NCI-H2227 treated with DMSO at 0.1 percent for 48 hours (cell line): ENCODE measurements around the gene BBLN.
"Not testable (repeated sequence)": the region's sequence is repeated elsewhere in the genome, so short reads cannot be mapped to it uniquely, and the experiment has no call there.

Experiments
- DNase-seq: peaks from one replicate; lab custom pipeline; 2025; lab: John Stamatoyannopoulos, UW

The BBLN gene

DNA sequence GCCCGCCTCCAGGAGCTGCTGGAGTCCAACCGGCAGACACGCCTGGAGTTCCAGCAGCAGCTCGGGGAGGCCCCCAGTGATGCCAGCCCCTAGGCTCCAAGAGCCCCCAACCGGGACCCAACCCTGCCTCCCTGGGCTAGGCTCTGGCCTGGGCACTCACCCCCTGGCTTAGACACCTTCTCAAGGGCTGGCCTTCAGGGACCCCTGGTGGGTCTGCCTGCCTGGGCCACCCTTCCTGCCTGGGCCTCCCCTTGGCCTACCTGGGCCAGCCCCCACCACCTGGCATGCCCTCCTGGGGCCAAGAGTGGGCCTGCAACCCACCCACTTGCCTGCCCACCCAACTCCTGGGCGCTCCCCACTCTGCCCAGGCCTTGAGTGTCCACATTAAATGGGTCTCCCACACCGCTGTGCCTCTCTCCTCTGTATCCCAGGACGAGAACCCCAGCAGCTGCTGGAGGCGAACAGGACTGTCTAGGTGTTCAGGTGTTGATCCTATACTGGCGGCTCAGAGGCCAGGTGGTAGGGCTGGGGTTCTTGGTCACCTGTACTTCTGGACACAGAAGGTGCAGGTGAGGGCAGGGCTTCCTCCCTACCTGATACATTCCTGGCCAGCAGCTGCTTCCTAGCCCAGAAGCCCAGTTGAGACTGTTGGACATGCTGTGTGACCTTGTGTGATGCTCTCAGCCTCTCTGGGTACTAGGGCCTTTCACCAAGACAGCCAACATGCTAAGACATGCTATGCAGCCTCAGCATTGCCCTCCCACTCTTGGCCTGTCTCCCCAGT lies 3.6 kb downstream of the BBLN start:
- DNase-seq = no peak

GRCh38 chr9:128164307-128164885 lies 4.3 kb downstream of the BBLN start:
- DNase-seq = no peak

GRCh38 chr9:128166169-128166568 lies 6.1 kb downstream of the BBLN start:
- DNase-seq = no peak

- no peak for DNase-seq
Observed at GRCh38 chr9:128167209-128167608, 7.1 kb downstream of the BBLN start.

GRCh38 chr9:128168731-128169308 lies 8.8 kb downstream of the BBLN start:
- no peak for DNase-seq

DNA sequence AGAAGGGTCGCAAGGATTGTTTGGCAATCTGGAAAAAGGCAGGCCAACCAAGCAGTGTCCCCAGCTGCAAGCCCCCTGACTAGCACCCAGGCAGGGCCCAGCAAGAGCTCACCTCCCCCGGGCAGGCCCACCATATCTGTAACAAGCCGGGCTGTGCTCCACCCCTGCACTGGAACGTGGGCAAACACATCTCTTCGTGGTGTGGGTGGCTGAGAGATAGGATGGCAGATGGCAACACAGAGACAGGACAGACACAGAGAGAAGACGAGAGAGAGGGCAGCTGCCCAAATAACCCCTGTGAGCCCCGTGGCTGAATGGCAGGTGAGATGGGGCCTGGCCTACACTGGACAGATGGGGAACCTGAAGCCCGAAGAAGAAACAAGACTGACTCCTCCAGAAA lies 9.4 kb downstream of the BBLN start:
- DNase-seq = no peak

- no peak for DNase-seq
Observed at GRCh38 chr9:128169925-128170324, 9.9 kb downstream of the BBLN start.

GRCh38 chr9:128174062-128174461 lies 14.0 kb downstream of the BBLN start:
- DNase-seq = no peak

DNA sequence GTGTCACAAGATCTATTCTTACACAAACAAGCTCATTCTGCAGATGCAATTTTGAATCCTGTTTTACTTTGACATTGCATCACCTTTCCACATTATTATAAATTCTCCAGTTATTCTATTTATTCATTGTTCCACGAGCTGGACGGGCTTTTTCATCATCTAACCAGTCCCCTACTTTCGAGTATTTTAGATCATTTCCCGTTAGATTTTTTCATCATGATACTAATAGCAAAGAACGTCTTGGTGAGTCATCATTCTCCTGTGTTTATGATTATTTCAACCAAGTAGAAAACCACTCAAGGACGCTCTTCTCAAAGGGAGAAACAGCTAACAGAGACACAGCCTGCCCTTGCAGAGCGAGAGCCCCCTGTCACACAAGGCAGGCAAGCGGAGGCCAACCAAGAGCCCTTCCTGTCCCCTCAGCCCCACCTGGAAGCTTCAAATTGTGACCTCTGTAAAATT lies 15.1 kb downstream of the BBLN start:
- no peak for DNase-seq

GRCh38 chr9:128175726-128176125 lies 15.7 kb downstream of the BBLN start:
- DNase-seq = no peak

DNA sequence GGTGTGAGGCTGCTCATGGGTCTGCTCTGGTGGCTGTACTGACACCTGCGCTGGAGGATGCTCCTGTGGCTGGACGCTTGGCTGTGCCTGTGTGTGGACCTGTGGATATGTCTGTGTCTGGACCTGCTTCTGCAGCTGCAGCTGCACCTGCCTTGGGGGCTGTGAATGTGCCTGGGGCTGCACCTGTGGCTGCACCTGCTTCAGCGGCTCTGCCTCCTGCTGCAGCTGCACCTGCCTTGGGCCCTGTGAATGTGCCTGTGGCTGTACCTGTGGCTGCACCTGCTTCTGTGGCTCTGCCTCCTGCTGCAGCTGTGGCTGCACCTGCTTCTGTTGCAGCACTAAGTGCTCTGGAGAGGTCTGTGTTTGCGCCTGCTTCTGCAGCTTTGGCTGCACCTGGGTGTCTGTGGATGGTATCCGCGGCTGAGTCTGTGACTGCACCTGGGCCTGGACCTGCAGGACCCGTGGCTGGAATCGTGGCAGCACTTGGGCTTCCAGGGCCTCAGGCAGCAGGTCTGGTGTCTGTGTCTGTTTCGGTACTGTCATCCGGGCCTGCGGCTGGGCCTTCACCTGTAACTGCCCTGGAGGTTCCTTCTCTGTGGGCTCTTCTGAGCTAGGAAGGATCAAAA lies 18.9 kb downstream of the BBLN start:
- no peak for DNase-seq

DNA sequence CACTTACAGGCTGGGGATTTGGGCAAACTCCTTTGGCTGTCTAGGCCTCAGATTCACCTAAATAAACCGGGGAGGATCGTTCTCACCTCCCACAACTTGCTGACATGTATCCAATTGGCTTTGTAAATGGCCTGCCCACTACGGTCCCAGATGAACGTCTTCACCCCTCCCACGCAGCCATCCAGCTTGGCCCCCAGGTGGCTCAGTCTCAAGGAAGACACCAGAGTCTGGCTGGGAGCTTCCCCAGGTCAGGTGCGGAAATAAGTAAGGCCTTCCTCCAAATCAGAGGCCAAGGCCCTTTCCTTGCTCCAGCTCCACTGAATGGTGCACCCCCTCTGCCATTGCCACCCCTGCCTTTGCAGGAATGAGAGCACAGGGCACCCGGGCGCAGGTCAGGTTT lies 19.9 kb downstream of the BBLN start:
- no peak for DNase-seq

DNA sequence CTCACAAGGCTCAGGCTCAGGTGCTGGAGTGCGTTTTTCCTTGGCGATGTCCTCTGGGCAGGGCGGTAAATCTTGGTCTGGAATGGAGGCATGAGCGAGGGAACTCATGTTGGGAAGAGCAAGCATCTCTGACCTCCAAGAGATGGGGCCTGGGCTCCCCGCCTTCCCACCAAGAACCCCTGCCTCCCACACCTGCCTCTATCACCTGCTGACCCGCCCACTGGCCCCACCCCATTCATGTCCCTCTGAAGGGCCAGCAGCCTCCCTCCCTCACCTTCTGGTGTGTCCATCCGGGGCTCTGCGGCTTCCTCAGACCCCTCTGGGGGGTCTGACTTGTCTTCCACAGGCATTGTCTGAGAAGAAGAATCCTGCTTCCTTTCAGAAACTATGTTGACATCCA lies 20.4 kb downstream of the BBLN start:
- no peak for DNase-seq

DNA sequence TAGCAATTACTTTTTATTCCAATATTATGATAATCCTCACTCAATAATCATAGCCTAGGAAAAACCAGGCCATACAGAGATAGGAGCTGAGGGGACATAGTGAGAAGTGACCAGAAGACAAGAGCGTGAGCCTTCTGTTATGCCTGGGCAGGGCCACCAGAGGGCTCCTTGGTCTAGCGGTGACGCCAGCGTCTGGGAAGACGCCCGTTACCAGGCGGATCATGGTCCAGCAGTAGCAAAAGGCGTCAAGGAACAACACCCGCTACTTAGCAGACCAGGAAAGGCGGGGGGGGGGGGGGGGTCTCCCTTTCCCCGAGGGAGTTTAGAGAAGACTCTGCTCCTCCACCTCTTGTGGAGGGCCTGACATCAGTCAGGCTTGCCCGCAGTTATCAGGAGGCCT lies 21.4 kb downstream of the BBLN start:
- DNase-seq = not testable (repeated sequence)

- DNase-seq = no peak
Observed at GRCh38 chr9:128182893-128183588, 23.0 kb downstream of the BBLN start.

DNA sequence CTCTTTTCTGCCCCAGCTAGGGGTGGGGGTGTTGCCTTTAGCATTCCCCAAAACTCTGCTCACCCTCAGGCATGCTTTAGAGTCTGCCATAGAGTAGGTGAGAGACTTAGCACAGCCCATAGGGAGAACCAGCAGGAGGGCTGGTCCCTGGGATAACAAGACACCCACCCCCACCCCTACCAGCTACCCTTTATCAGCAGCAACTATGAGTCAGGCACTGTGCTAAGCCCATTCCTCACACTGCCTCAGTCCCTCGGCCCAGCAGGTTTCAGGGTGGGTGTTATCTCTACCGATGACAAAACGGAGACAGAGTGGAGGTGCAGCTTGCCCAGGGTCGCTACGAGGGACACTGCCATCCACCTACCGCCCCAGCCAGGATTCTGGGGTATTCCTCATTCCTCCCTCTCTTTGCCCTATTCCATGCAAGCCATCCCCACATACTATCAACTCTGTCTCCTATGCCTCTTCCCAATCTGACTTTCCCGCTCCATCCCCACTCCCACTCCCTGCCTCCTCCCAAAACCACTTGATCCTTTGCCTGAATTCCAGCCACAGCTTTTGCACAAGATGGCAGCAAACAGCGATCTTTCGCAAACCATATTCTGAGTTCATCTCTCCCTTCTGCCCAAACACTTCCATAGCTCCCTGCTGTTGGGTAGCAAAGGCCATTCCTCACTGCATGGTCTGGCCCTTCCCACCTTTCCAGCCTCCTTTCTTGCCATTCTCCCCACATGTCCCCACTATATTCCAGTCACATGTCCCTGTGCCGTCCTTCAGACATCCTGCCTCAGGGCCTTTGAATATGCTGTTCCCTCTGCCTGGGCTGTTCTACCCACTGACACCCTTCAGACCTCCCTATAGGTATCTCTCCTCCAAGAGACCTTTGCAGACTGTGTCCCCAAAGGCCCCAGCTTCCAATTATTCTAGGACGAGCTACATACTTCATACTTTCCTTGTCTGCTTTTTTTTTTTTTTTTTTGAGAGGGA lies 26.2 kb downstream of the BBLN start:
- no peak for DNase-seq

GRCh38 chr9:128187361-128187760 lies 27.3 kb downstream of the BBLN start:
- DNase-seq = no peak

DNA sequence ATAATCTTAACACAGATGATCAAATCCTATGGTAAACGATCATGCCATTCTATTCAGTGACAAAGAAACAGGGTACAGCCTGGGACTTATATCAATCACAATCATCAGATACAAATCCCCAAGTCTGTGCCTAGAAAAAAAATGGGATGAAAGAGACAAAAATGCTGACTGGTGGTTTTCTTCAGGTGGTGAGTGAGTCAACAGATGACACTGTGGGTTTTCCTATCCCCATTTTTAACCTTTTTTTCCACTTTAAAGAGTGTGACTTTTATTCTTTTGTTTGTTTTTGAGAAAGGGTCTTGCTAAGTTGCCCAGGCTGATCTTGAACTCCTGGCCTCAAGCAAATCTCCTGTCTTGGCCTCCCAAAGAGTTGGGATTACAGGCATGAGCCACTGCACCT lies 28.1 kb downstream of the BBLN start:
- no peak for DNase-seq

- DNase-seq = no peak
Observed at GRCh38 chr9:128190013-128190412, 29.9 kb downstream of the BBLN start.

DNA sequence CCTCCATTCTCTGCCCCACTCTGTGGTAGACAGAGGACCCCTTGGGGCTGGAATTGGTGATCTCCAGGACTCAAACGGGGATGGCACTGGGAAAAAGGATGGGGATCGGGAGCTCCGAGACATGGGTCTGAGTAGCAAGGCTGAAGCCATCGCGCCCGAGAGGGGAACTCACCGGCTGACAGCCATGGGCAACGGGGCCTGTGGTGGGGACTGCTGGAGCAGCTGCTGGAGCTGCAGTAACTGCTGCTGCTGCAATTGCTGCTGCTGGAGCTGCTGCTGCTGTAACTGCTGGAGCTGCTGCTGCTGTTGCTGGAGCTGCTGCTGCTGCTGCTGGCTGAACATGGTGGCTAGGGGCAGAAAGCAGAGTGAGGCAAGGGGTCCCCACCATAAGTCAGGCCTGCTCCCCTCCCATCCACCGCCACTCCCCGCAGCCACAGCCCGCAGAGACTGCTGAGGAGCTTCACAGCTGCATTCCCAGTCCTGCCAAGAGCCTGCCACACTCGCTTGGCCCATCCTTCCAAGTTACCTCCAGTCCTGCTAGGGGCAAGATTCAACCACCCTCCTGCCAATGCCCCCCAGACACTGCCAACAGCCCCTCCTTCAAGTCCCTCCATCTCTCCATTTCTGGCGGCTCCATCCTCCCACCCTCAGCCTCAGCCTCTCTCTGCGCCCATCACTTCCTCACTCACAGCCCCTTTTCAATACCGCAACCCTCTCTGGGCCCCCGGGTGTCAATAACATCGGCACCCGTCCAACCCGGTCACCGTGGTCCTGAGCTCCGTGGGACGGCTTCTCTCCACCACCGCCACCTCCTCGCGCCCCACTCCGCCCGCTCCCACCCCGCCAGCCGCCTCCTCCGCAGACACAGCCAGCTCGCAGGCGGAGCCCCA lies 30.7 kb downstream of the BBLN start:
- no peak for DNase-seq
